ENCODE data around the gene KIFBP. TPM values are rescaled to one million over a fixed set of nuclear protein-coding genes. Genes with fewer than 3 reads are reported as not detected.

Gene KIFBP
- total and polyA plus RNA-seq, 2 donors (not counting 3 experiments of a cell fraction or from before 2014, with no cell fraction given), result 17.6 to 39.8 TPM

DNA sequence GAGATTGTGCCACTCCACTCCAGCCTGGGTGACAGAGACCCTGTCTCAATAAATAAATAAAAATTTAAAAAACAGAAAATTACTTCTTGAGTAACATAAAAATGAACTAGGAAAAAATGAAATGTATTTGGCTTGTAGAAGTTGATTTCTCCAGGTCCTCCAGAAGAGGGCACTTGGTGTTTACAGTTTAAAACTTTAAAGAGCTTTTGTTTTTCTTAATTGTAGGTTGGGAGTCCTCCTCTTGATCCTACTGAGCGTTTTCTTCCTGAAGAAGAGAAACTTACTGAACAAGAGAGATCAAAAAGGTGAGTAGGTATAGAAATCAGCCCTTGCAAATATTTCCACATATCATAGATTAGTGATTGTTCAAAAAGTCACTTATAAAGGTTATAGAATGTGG is 16.2 kb downstream of the KIFBP start:
- dilution Hi-C loops (cut with MboI; ENCODE audit: extremely low pct_ligation_motif_present, low sequenced_read_pairs), result no loop called here
- DNase-seq (ENCODE audit: low read depth, low spot score), result peak; percentile 61
- Histone ChIP-seq H3K27me3 (ENCODE audit: control insufficient read depth in 2 of 2, insufficient read depth in 2 of 2, low read length in 2 of 2) (no peaks in the 10 kb centered on the region), H3K4me2 (ENCODE audit: insufficient read depth, low read length) (no peak overlapping the region), H3K36me3 (ENCODE audit: control insufficient read depth in 2 of 2, extremely low read depth in 1 of 2, insufficient read depth in 2 of 2, low read length in 2 of 2) (peaks cover 1 to 21% of the 10 kb centered on the region in 2 experiments), H3K9ac (replicated peaks; ENCODE audit: extremely low read depth, insufficient read depth, low read length) (no peak overlapping the region), H3K27ac (ENCODE audit: insufficient read depth, low read depth, low read length) (no peak overlapping the region), H3K79me2 (ENCODE audit: control insufficient read depth, insufficient read depth, low read length) (peaks cover 4% of the 10 kb centered on the region), H2AFZ (ENCODE audit: low read depth, low read length) (no peak overlapping the region), H3K4me1 (ENCODE audit: control insufficient read depth, extremely low read depth, insufficient read depth, low read length) (no peaks in the 10 kb centered on the region), H3K9me1 (replicated peaks; ENCODE audit: control insufficient read depth, extremely low read depth, insufficient read depth, low read length) (no peaks in the 10 kb centered on the region), H3K4me3 (replicated peaks in 1 of 3; ENCODE audit: insufficient read depth in 1 of 3, low read depth in 1 of 3, low read length in 3 of 3) (no peak overlapping the region), H4K20me1 (replicated peaks; ENCODE audit: control insufficient read depth, extremely low read depth, insufficient read depth, low read length) (no peaks in the 10 kb centered on the region), H3K9me3 (replicated peaks; ENCODE audit: control insufficient read depth, insufficient read depth, low read length) (no peaks in the 10 kb centered on the region)
- intact Hi-C loops (cut with micrococcal nuclease), result loop anchor here (1.0 to 5.0 kb wide), 4 partner anchors 88 to 407 kb away; partner anchors contain the start of gene HKDC1
- POLR2A ChIA-PET, result interaction anchor here (0.6 to 1.0 kb wide), 2 partner anchors 83 to 91 kb away, joined by 3 to 7 read pairs; partner anchors contain the start of gene SRGN
- no TSS peak for BruUV-seq (replicated peaks)
- peak; percentile 72 for FAIRE-seq
- CTCF ChIA-PET, result interaction anchor here (0.7 to 7.8 kb wide), 52 partner anchors 9 to 408 kb away, joined by 3 to 298 read pairs (median 5); partner anchors contain the start of genes KIFBP, SRGN and VPS26A
- TF ChIP-seq FOS (IDR thresholded peaks at IDR 0.05; ENCODE audit: borderline replicate concordance, insufficient read depth, low read length), result no peak
- no peak for TF ChIP-seq JUN (IDR thresholded peaks at IDR 0.05; ENCODE audit: borderline replicate concordance, insufficient read depth, insufficient read length, low read depth)
- TF ChIP-seq, protein P1, sequence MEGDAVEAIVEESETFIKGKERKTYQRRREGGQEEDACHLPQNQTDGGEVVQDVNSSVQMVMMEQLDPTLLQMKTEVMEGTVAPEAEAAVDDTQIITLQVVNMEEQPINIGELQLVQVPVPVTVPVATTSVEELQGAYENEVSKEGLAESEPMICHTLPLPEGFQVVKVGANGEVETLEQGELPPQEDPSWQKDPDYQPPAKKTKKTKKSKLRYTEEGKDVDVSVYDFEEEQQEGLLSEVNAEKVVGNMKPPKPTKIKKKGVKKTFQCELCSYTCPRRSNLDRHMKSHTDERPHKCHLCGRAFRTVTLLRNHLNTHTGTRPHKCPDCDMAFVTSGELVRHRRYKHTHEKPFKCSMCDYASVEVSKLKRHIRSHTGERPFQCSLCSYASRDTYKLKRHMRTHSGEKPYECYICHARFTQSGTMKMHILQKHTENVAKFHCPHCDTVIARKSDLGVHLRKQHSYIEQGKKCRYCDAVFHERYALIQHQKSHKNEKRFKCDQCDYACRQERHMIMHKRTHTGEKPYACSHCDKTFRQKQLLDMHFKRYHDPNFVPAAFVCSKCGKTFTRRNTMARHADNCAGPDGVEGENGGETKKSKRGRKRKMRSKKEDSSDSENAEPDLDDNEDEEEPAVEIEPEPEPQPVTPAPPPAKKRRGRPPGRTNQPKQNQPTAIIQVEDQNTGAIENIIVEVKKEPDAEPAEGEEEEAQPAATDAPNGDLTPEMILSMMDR (IDR thresholded peaks at IDR 0.05; ENCODE audit: extremely low read depth in 1 of 2, insufficient read depth in 1 of 2, low read depth in 1 of 2, low read length in 2 of 2), result peak; percentile 38

All from endothelial cell of umbilical vein (primary cell).